HEK293 (cell line): ENCODE measurements around the gene LGALSL.

ENCODE experiments used
- ZNF214 ChIP-seq: fragments of 450-650 bp; formaldehyde crosslinking; IDR thresholded peaks from 2 replicates; pipeline ENCODE4 v1.5.1; 2017; ENCODE audit warnings: missing biosample characterization, mild to moderate bottlenecking, missing genetic modification characterization, borderline replicate concordance
- ZNF221 ChIP-seq: fragments of 450-650 bp; formaldehyde crosslinking; IDR thresholded peaks from 2 replicates; pipeline ENCODE4 v1.5.1; 2017; ENCODE audit warnings: missing biosample characterization, missing genetic modification characterization, borderline replicate concordance
- ZNF514 ChIP-seq: fragments of 450-650 bp; formaldehyde crosslinking; IDR thresholded peaks from 2 replicates; pipeline ENCODE4 v1.5.1; 2016; ENCODE audit warnings: missing biosample characterization, missing genetic modification characterization
- TF ChIP-seq, protein P1 (sequence below): fragments of 450-650 bp; formaldehyde crosslinking; IDR thresholded peaks from 2 replicates; pipeline ENCODE4 v1.5.1; 2016; ENCODE audit warnings: missing biosample characterization, missing genetic modification characterization
- TF ChIP-seq, protein P2 (sequence below): fragments of 450-650 bp; formaldehyde crosslinking; IDR thresholded peaks from 2 replicates; pipeline ENCODE4 v1.5.1; 2016; ENCODE audit warnings: missing biosample characterization, missing genetic modification characterization

GRCh38 chr2:64474636-64475035 lies 20.7 kb downstream of the LGALSL start:
- TF ChIP-seq, protein P1, sequence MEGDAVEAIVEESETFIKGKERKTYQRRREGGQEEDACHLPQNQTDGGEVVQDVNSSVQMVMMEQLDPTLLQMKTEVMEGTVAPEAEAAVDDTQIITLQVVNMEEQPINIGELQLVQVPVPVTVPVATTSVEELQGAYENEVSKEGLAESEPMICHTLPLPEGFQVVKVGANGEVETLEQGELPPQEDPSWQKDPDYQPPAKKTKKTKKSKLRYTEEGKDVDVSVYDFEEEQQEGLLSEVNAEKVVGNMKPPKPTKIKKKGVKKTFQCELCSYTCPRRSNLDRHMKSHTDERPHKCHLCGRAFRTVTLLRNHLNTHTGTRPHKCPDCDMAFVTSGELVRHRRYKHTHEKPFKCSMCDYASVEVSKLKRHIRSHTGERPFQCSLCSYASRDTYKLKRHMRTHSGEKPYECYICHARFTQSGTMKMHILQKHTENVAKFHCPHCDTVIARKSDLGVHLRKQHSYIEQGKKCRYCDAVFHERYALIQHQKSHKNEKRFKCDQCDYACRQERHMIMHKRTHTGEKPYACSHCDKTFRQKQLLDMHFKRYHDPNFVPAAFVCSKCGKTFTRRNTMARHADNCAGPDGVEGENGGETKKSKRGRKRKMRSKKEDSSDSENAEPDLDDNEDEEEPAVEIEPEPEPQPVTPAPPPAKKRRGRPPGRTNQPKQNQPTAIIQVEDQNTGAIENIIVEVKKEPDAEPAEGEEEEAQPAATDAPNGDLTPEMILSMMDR (tag by site-specific recombination), result no peak
- TF ChIP-seq ZNF514 (tag by site-specific recombination) (no peak), ZNF221 (tag by site-specific recombination) (no peak), ZNF214 (no peak)
- TF ChIP-seq, protein P2, sequence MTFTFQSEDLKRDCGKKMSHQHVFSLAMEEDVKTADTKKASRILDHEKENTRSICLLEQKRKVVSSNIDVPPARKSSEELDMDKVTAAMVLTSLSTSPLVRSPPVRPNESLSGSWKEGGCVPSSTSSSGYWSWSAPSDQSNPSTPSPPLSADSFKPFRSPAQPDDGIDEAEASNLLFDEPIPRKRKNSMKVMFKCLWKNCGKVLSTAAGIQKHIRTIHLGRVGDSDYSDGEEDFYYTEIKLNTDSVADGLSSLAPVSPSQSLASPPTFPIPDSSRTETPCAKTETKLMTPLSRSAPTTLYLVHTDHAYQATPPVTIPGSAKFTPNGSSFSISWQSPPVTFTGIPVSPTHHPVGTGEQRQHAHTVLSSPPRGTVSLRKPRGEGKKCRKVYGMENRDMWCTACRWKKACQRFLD (tag by site-specific recombination), result no peak
